Progenitor cell of endocrine pancreas (in vitro differentiated cells): ENCODE results near the gene LCE3E. TPM values are rescaled to one million over a fixed set of nuclear protein-coding genes. Genes with fewer than 3 reads are reported as not detected.

ENCODE experiments used
- DNase-seq: peaks from one replicate; pipeline ENCODE4 v3.0.0; 2021; ENCODE audit warnings: low spot score; ENCODE audit not compliant: unreplicated experiment
- H3K27ac Mint-ChIP-seq: 2 replicates; pipeline ENCODE4 v1.8.0; 2021; ENCODE audit warnings: mild to moderate bottlenecking, moderate library complexity, mixed read lengths
- H3K27me3 Mint-ChIP-seq: 2 replicates; pipeline ENCODE4 v1.8.0; 2021; ENCODE audit warnings: mixed read lengths
- H3K36me3 Mint-ChIP-seq: 2 replicates; pipeline ENCODE4 v1.8.0; 2022; ENCODE audit warnings: mixed read lengths; ENCODE audit not compliant: insufficient read depth
- H3K4me1 Mint-ChIP-seq: 2 replicates; pipeline ENCODE4 v1.8.0; 2021; ENCODE audit warnings: low read depth, mixed read lengths
- H3K4me3 Mint-ChIP-seq: 2 replicates; pipeline ENCODE4 v1.8.0; 2021; ENCODE audit warnings: low read depth, mild to moderate bottlenecking, moderate library complexity, mixed read lengths
- H3K9me3 Mint-ChIP-seq: 2 replicates; pipeline ENCODE4 v1.8.0; 2021; ENCODE audit warnings: low read depth, mixed read lengths
- CTCF ChIP-seq: fragments of 200-600 bp; sonication (generic); IDR thresholded peaks from one replicate; pipeline ENCODE4 v1.5.0; 2021; ENCODE audit warnings: antibody characterized with exemption, mild to moderate bottlenecking; ENCODE audit not compliant: unreplicated experiment
- total RNA-seq: library from RNA; stranded (reverse); gene quantifications from 2 replicates; pipeline ENCODE4 v1.2.1, GENCODE V29; 2021

LCE3E gene
- total RNA-seq, 1 donor from 2014 or later = not detected

- no peak for DNase-seq
- Mint-ChIP-seq H3K27ac (no peak overlapping the region), H3K9me3 (peaks cover 60% of the 10 kb centered on the region), H3K4me3 (no peak overlapping the region), H3K27me3 (no peaks in the 10 kb centered on the region), H3K4me1 (no peaks in the 10 kb centered on the region), H3K36me3 (peaks cover 4% of the 10 kb centered on the region)
- no peak for TF ChIP-seq CTCF
Measured at GRCh38 chr1:152533327-152533938, 33.1 kb downstream of the LCE3E start.

GRCh38 chr1:152525080-152525641 lies 41.4 kb downstream of the LCE3E start:
- no peak for TF ChIP-seq CTCF
- Mint-ChIP-seq H3K36me3 (no peaks in the 10 kb centered on the region), H3K27ac (no peak overlapping the region), H3K27me3 (no peaks in the 10 kb centered on the region), H3K4me3 (no peak overlapping the region), H3K9me3 (peaks cover 52% of the 10 kb centered on the region), H3K4me1 (no peaks in the 10 kb centered on the region)
- no peak for DNase-seq

- no peak for TF ChIP-seq CTCF
Measured at GRCh38 chr1:152520561-152521090, 46.0 kb downstream of the LCE3E start.

GRCh38 chr1:152519851-152520250 lies 46.7 kb downstream of the LCE3E start:
- peaks cover 1% of the 10 kb centered on the region for H3K36me3 Mint-ChIP-seq
- no peak overlapping the region for H3K4me3 Mint-ChIP-seq
- no peak for TF ChIP-seq CTCF
- H3K4me1 Mint-ChIP-seq = no peaks in the 10 kb centered on the region
- H3K9me3 Mint-ChIP-seq = peaks cover 34% of the 10 kb centered on the region
- H3K27me3 Mint-ChIP-seq = no peaks in the 10 kb centered on the region
- H3K27ac Mint-ChIP-seq = no peak overlapping the region
- no peak for DNase-seq

More at GRCh38 chr1:152520561-152521090, 46.0 kb downstream of the LCE3E start:
- peaks cover 1% of the 10 kb centered on the region for H3K36me3 Mint-ChIP-seq
- H3K27me3 Mint-ChIP-seq = no peaks in the 10 kb centered on the region
- H3K27ac Mint-ChIP-seq = no peak overlapping the region
- no peak overlapping the region for H3K4me3 Mint-ChIP-seq
- DNase-seq = no peak
- peaks cover 34% of the 10 kb centered on the region for H3K9me3 Mint-ChIP-seq
- no peaks in the 10 kb centered on the region for H3K4me1 Mint-ChIP-seq

GRCh38 chr1:152517237-152517811 lies 49.3 kb downstream of the LCE3E start:
- peaks cover 1% of the 10 kb centered on the region for H3K36me3 Mint-ChIP-seq
- DNase-seq = no peak
- H3K4me1 Mint-ChIP-seq = no peaks in the 10 kb centered on the region
- TF ChIP-seq CTCF = no peak
- H3K27ac Mint-ChIP-seq = no peak overlapping the region
- H3K27me3 Mint-ChIP-seq = no peaks in the 10 kb centered on the region
- no peak overlapping the region for H3K4me3 Mint-ChIP-seq
- peaks cover 38% of the 10 kb centered on the region for H3K9me3 Mint-ChIP-seq
